HepG2 (cell line): Measurements from ENCODE around the gene KLHL36. TPM values are rescaled to one million over a fixed set of nuclear protein-coding genes. Genes with fewer than 3 reads are reported as not detected.
A peak's percentile ranks its signal among the peaks of the same experiment; 100 is the strongest.

Experiments used
- DMTF1 ChIP-seq: sonication (generic); formaldehyde crosslinking; IDR thresholded peaks from 2 replicates; pipeline ENCODE4 v1.4.0; 2020; ENCODE audit warnings: mild to moderate bottlenecking, missing genetic modification reagents
- FUBP1 ChIP-seq: sonication (generic); formaldehyde crosslinking; IDR thresholded peaks from 2 replicates; pipeline ENCODE4 v1.5.1; 2020; ENCODE audit warnings: missing genetic modification reagents, mild to moderate bottlenecking, borderline replicate concordance
- GABPA ChIP-seq, 2 experiments: IDR thresholded peaks; 2 replicates each; pipeline ENCODE4 v1.6.1; 2011 to 2016; ENCODE audit warnings: low read depth in 2 of 2, low read length in 1 of 2, missing biosample characterization in 1 of 2, missing genetic modification characterization in 1 of 2
- KDM5B ChIP-seq: sonication (generic); formaldehyde crosslinking; IDR thresholded peaks from 2 replicates; pipeline ENCODE4 v1.4.0; 2020; ENCODE audit warnings: missing genetic modification reagents, mild to moderate bottlenecking, borderline replicate concordance
- MAZ ChIP-seq, 2 experiments: sonication (generic) in 1 of 2; formaldehyde crosslinking in 1 of 2; IDR thresholded peaks; 2 replicates each; pipeline versions ENCODE4 v1.5.0 to v1.6.1; 2012 to 2020; ENCODE audit warnings: low read depth in 2 of 2, mild to moderate bottlenecking in 2 of 2, borderline replicate concordance in 1 of 2, improper control_type of control experiment in 1 of 2, low read length in 1 of 2, missing genetic modification reagents in 1 of 2, moderate library complexity in 1 of 2
- MTF1 ChIP-seq: sonication (generic); formaldehyde crosslinking; IDR thresholded peaks from 2 replicates; pipeline ENCODE4 v1.5.0; 2020; ENCODE audit warnings: missing genetic modification reagents
- RFXAP ChIP-seq: sonication (generic); formaldehyde crosslinking; IDR thresholded peaks from 2 replicates; pipeline ENCODE4 v1.4.0; 2020; ENCODE audit warnings: missing genetic modification reagents, borderline replicate concordance
- SUZ12 ChIP-seq: fragments of 150-350 bp; IDR thresholded peaks from 2 replicates; pipeline ENCODE4 v1.6.1; 2014; ENCODE audit warnings: low read depth, low read length
- TOE1 ChIP-seq: sonication (generic); formaldehyde crosslinking; IDR thresholded peaks from 2 replicates; pipeline ENCODE4 v1.4.0; 2020; ENCODE audit warnings: mild to moderate bottlenecking, missing genetic modification reagents
- ZBTB10 ChIP-seq: sonication (generic); formaldehyde crosslinking; IDR thresholded peaks from 2 replicates; pipeline ENCODE4 v1.4.0; 2020; ENCODE audit warnings: missing genetic modification reagents, borderline replicate concordance
- ZNF225 ChIP-seq: sonication (generic); formaldehyde crosslinking; IDR thresholded peaks from 2 replicates; pipeline ENCODE4 v1.4.0; 2020; ENCODE audit warnings: mild to moderate bottlenecking, missing genetic modification reagents
- ZNF383 ChIP-seq: sonication (generic); formaldehyde crosslinking; IDR thresholded peaks from 2 replicates; pipeline ENCODE4 v1.4.0; 2020; ENCODE audit warnings: missing genetic modification reagents, mild to moderate bottlenecking, borderline replicate concordance
- ZNF616 ChIP-seq: sonication (generic); formaldehyde crosslinking; IDR thresholded peaks from 2 replicates; pipeline ENCODE4 v1.5.0; 2020; ENCODE audit warnings: low read depth, mild to moderate bottlenecking, missing genetic modification reagents
- ZNF782 ChIP-seq: sonication (generic); formaldehyde crosslinking; IDR thresholded peaks from 2 replicates; pipeline ENCODE4 v1.4.0; 2020; ENCODE audit warnings: missing genetic modification reagents, mild to moderate bottlenecking, borderline replicate concordance
- polyA plus RNA-seq, 8 experiments: library from polyadenylated mRNA; depleted of rRNA in 3 of 8; stranded (reverse) in 7 of 8; unstranded in 1 of 8; fragments of >200 nt; fragmentation: Illumina TruSeq in 4 of 8; extraction: Trizol in 4 of 8; gene quantifications; 2 replicates each; pipeline versions ENCODE4 v1.2.1 to v1.2.3, GENCODE V29; 2011 to 2016; ENCODE audit warnings: low read depth in 4 of 8, missing spikeins in 1 of 8, mixed read lengths in 1 of 8; ENCODE audit not compliant: insufficient read depth in 1 of 8
- total RNA-seq, 5 experiments: library from RNA; depleted of rRNA; stranded (reverse); fragments of >200 nt; fragmentation: Illumina TruSeq; extraction: Trizol; gene quantifications; 2 replicates each; pipeline ENCODE4 v1.2.3, GENCODE V29; 2016; ENCODE audit warnings: low read depth in 1 of 5
- TF ChIP-seq, protein P1 (sequence below): sonication (generic); formaldehyde crosslinking; IDR thresholded peaks from 2 replicates; pipeline ENCODE4 v1.4.0; 2020; ENCODE audit warnings: missing genetic modification reagents, borderline replicate concordance
- TF ChIP-seq, protein P2 (sequence below): IDR thresholded peaks from 2 replicates; pipeline ENCODE4 v1.6.1; 2016; ENCODE audit warnings: low read depth, borderline replicate concordance

Gene KLHL36
- total and polyA plus RNA-seq, 2 of the 13 experiments (the other 11 are each of a cell fraction or from before 2014, with no cell fraction given): 24.3 to 26.0 TPM

DNA sequence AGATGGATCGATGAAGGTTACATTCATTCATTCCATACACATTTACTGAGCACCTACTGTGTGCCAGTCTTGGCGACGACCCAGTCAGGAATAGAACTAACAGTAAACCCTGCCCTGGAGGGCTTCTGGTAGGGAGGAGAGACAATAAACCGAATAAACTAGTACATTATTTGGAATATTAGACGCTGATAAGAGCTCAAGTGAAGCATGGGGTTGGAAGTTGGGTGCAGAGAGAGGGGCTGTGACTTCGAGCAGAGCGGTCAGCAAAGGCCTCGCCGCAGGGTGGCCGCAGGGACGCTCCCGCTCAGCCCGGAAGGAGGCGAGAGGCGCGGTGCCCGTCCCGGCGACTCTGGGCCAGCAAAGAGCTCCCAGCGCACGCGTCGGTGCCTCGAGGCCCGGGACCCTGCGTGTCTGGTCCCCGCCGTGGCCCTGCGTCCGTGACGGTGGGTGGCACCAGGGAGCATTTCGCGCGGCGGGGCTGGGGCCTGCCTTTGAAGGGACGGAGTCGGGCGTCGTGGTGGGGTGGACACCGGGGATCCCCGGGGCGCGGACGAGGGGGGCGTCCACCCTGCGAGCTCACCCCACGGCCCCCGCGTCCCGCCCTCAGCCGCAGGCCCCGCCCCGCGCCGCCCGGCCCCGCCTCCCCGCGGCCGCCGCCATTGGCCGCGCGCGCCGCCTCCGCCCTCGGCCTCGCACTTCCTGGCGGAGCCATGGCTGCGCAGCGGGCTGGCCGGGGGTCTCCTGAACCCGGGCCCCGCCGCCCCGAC is at the start of gene KLHL36 (continued):
- TF ChIP-seq DMTF1 (CRISPR knock-in tag) (0 out of 2 replicates have a peak, but pooled peaks have one; percentile 84), MTF1 (CRISPR knock-in tag) (no peak), KDM5B (CRISPR knock-in tag) (peak; percentile 96), ZNF782 (CRISPR knock-in tag) (peak; percentile 85; the same call in 1 of the 2 replicates), MAZ (IDR thresholded peaks at IDR 0.05; ENCODE audit: borderline replicate concordance, low read depth, low read length) (peak; percentile 41; the same call in 1 of the 2 replicates), MAZ (CRISPR knock-in tag; IDR thresholded peaks at IDR 0.05; ENCODE audit: low read depth) (peak; percentile 68), ZNF225 (peak; percentile 90), ZNF616 (peak; percentile 68; the same call in 1 of the 2 replicates), SUZ12 (no peak), TOE1 (CRISPR knock-in tag) (no peak), ZNF383 (CRISPR knock-in tag) (peak; percentile 54; the same call in 1 of the 2 replicates), FUBP1 (CRISPR knock-in tag) (no peak), ZBTB10 (CRISPR knock-in tag) (peak; percentile 73), RFXAP (CRISPR knock-in tag) (no peak), GABPA (IDR thresholded peaks at IDR 0.05; ENCODE audit: low read depth, low read length) (no peak), GABPA (CRISPR knock-in tag; IDR thresholded peaks at IDR 0.05; ENCODE audit: low read depth) (no peak)
- TF ChIP-seq, protein P1, sequence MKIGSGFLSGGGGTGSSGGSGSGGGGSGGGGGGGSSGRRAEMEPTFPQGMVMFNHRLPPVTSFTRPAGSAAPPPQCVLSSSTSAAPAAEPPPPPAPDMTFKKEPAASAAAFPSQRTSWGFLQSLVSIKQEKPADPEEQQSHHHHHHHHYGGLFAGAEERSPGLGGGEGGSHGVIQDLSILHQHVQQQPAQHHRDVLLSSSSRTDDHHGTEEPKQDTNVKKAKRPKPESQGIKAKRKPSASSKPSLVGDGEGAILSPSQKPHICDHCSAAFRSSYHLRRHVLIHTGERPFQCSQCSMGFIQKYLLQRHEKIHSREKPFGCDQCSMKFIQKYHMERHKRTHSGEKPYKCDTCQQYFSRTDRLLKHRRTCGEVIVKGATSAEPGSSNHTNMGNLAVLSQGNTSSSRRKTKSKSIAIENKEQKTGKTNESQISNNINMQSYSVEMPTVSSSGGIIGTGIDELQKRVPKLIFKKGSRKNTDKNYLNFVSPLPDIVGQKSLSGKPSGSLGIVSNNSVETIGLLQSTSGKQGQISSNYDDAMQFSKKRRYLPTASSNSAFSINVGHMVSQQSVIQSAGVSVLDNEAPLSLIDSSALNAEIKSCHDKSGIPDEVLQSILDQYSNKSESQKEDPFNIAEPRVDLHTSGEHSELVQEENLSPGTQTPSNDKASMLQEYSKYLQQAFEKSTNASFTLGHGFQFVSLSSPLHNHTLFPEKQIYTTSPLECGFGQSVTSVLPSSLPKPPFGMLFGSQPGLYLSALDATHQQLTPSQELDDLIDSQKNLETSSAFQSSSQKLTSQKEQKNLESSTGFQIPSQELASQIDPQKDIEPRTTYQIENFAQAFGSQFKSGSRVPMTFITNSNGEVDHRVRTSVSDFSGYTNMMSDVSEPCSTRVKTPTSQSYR (CRISPR knock-in tag): no peak
- TF ChIP-seq, protein P2, sequence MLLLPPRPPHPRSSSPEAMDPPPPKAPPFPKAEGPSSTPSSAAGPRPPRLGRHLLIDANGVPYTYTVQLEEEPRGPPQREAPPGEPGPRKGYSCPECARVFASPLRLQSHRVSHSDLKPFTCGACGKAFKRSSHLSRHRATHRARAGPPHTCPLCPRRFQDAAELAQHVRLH: peak; percentile 74; the same call in 1 of the 2 replicates
